Inflammatory macrophage treated with lipopolysaccharide for 4 hours (primary cell): Measurements from ENCODE around the gene ZNF687.

ENCODE experiments used
- DNase-seq: peaks from one replicate; pipeline ENCODE4 v3.0.0-alpha.2; 2020

Gene ZNF687

DNA sequence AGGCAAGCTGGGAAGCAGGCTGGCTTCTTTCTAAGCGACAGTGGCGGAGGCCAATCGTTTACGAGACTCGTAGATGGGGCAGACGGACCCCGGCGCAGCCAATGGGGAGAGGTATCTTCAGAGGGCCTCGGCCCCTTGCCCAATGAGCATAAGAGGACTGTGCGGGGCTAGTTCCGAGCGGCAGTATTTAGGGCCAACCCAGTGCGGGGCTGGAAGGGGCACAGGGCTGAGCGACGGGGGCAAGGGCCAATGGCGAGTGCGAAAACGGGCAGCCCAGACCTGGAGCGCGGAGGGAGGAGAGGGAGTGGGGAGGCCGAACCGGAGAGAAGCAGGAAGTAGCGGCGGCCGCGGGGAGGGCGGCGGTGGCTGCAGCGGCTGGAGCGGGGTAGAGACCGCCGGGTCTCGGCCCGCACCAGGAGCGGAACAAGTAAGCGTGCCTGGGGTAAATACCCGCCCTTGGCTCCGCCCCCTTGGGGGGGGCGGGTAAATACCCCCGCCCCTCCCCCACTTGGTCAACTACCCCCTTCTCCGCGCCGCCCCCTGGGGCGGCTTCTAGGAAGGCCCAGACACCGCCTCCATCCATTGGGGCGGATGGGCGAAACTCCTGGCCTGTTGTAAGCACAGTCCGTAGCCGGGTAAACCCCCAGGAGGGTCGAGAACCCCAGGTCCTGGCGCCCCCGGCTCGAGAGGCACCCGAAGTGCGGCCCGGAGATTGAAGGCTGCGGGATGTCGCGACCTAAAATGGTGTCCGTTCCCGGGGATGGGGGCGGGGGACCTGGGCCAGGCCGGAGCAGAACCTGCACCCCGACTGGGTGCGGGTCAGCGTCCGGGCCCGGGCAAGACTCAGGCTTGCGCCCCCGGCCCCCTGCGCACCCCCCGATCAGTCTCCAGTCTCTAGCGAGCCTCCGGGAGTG is at the start of gene ZNF687:
Gene ZNF687, plus strand, starts transcription at position 331 of the 914 bp plus-strand sequence. CDS start 3,993 bp downstream, outside the sequence.
- DNase-seq = peak; percentile 100

DNA sequence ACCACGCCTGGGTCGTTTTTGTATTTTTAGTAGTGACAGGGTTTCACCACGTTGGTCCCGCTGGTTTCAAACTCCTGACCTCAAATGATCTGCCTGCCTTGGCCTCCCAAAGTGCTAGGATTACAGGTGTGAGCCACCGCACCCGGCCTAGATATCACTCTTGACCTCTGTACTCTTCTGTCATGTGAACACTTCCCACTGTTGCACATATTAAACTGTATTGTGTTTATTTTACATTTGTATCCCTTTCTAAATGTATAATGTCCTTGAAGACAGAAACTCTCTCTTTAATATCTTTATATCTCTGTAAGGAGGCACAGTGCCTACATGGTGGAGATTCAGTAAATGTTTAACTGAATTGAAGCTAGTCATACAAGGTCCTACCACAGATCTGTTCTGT is 46.9 kb upstream of the ZNF687 start:
- DNase-seq = no peak

- peak; percentile 64 for DNase-seq
Measured at GRCh38 chr1:151237678-151238466, 44.2 kb upstream of the ZNF687 start.

DNA sequence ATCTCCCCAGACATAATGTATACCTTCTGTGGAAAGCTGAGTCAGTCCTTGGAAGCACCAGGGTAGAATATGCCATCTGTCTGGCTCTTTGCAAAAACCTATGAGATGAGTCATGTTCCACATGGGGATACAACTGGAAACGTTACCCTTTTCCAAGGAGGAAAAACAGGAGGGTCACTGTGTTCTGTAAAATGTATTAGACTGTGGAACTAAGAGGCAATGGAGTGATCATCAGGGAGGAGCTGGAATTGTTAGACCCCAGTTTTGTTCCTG is 43.7 kb upstream of the ZNF687 start:
- no peak for DNase-seq

GRCh38 chr1:151242442-151242841 is 39.7 kb upstream of the ZNF687 start:
- no peak for DNase-seq

DNA sequence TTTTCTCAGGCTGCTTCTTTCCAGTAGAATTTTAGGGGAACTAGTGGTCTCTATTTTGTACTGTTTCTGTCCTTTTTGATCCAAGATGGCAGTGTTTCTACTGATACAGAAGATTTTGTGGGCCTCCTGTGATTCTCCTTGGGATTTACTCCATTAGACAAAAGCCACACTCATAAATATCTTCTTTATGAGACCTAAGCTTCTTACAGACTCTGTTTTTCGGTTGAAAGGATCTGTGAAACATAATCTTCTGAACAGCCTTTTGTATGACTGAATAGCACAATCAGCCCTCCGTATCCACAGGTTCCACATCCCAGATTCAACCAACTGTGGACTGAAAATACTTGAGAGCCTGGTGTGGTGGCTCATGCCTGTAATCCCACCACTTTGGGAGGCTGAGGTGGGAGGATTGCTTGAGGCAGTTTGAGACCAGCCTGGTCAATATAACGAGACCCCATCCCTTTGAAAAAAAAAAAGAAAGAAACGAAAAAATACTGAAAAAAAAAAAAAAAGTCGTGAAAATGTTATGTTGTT is 38.3 kb upstream of the ZNF687 start:
- no peak for DNase-seq

- DNase-seq = peak; percentile 10
Measured at GRCh38 chr1:151246786-151247185, 35.3 kb upstream of the ZNF687 start.

GRCh38 chr1:151251656-151252470 is 30.2 kb upstream of the ZNF687 start:
- DNase-seq = peak; percentile 82

- peak; percentile 99 for DNase-seq
Measured at GRCh38 chr1:151254217-151255213, 27.6 kb upstream of the ZNF687 start, which contains the start of gene PSMD4. PSMD4 (plus strand) TSS chr1:151254734; CDS start chr1:151254783, 49 bp downstream.

DNA sequence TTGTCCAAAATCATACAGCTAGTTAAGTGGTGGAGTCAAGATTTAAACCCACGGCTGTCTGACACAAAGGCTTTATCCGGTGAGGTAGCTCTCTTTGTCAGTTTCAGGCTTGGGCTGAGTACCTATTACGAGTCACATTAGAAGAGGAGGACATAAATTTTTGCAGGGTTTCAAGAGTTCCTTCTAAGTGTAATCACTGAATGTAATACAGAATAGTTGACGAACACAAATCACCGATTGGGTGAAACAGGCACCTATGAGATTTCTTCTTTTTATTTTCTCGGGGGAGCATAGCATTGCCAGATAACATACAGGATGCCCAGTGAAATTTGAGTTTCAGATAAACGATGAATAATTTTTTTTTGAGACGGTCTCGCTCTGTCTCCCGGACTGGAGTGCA is 26.7 kb upstream of the ZNF687 start:
- peak; percentile 11 for DNase-seq

GRCh38 chr1:151259351-151259750 is 22.7 kb upstream of the ZNF687 start:
- no peak for DNase-seq

DNA sequence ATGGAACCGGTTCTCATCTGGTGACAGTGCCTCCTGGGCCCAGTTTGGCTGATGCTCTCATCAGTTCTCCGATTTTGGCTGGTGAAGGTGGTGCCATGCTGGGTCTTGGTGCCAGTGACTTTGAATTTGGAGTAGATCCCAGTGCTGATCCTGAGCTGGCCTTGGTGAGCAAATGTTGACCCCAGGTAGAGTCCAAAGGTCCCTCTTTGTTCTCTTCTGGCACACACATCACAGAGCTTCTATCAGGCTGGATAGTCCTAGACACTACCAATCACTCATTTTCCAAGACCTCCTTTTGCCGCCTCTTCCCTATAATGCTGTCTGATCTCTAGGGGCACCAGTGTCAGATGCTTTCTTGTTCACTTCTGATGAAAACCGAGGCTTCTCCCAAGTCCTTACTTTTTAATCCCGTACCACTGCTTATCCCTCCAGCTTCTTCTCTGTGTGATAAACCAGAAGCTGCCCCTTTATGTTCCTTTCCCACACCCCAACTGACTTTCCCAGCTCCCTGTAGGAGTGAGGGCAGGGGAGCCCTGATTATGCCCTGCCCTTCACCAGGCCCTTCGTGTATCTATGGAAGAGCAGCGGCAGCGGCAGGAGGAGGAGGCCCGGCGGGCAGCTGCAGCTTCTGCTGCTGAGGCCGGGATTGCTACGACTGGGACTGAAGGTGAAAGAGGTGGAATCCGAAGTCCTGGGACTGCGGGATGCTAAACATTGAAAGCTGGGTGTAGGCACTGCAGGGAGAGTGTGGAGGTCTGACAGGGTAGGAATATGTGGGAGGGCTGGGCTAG is 16.5 kb upstream of the ZNF687 start:
- DNase-seq = no peak

DNA sequence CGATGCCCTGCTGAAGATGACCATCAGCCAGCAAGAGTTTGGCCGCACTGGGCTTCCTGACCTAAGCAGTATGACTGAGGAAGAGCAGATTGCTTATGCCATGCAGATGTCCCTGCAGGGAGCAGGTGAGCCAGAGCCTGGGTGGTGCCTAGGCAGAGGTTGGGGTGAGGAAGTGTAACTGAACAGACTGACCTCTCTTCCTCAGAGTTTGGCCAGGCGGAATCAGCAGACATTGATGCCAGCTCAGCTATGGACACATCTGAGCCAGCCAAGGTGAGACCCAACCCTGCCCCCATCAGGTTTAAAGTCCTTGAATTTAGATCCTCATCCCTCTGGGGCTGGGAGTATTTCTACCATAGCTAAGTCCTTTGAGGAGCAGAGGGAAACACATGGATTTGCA is 15.8 kb upstream of the ZNF687 start:
- DNase-seq = no peak

GRCh38 chr1:151266821-151267220 is 15.3 kb upstream of the ZNF687 start:
- no peak for DNase-seq

GRCh38 chr1:151267760-151268159 is 14.3 kb upstream of the ZNF687 start:
- no peak for DNase-seq

- DNase-seq = no peak
Measured at GRCh38 chr1:151273924-151274466, 8.1 kb upstream of the ZNF687 start.

DNA sequence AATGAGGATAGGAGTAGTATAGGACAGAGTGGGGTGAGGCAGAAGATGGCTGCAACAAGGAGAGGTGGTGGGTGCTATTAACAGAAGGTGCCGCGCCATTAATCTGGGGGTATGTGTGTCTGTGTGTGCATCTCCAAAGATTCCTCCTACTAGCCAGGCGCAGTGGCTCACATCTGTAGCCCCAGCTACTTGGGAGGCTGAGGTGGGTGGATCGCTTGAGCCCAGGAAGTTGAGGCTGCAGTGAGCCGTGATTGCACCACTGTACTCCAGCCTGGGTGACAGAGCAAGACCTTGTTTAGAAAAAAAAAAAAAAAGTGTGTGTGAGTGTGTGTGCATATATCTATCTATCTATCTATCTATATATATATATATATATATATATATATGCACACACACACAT is 6.8 kb upstream of the ZNF687 start:
- peak; percentile 31 for DNase-seq

DNA sequence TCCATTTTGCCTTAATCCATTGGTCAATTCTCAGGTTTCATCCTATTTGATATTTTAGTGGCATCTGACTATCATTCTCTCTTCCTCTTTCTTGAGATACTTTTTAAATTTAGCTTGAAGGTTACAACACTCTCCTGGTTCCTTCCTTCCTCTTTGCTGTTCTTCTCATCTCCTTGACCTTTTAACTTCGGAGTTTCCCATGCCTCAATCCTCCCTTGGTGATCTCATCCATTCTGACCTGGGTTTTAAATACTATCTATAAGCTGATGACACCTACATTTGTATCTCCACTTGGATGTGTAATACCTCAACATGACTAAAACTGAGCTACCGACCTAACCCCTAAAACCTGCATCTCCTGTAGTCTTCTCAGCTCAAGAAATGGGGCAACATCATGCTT is 4.8 kb upstream of the ZNF687 start:
- peak; percentile 97 for DNase-seq

DNA sequence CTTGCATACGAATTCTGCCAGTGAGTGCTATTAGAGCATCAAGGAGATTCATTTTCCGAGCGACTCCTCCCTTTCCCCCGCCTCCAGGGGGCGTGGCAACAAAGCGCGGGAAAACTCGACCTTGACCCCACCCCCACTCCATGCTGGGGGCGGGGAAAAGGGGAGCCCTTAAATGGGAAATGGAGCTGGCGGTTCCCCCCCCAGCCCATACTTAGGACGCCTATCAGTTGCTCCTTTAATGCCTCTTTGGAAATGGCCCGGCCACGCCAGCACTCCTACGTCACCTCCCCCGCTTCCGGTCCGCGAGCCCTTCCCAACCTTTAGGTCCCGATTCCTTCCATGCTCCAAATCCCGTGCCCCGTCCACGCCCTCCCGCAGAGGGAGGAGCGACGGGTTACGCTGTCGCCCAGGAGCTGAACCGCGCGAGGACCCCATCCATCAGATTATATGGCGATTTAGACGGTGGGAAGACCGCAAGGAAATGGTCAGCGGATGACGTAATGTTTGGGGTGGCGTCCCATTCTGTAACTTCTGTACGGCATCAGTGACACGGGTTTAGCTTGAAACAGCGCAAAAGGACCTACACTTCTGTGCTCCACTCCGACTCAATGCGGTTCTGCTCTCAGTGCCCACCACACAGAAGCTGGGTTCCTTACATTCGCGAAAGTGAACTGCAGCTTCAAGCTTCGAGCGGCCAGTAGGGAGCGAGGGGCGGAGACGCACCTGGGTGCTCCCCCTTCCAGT is 702 bp upstream of the ZNF687 start:
- DNase-seq = peak; percentile 98
